KBM-7 (cell line): ENCODE measurements around the gene HAP1.
A peak's percentile ranks its signal among the peaks of the same experiment; 100 is the strongest.
"Not testable (repeated sequence)": the region's sequence is repeated elsewhere in the genome, so short reads cannot be mapped to it uniquely, and the experiment has no call there.

Experiments
- DNase-seq: peaks from one replicate; pipeline ENCODE4 v3.0.0-alpha.2; 2015
- in situ Hi-C: fragments of 300-500 bp; cut with MboI; formaldehyde crosslinking; loops from 2 replicates; pipeline ENCODE4 v1.14.3; 2020; ENCODE audit warnings: low sequenced_read_pairs, low pct_unique_long_range_greater_than_20kb, mixed read lengths

The HAP1 gene, protein sequence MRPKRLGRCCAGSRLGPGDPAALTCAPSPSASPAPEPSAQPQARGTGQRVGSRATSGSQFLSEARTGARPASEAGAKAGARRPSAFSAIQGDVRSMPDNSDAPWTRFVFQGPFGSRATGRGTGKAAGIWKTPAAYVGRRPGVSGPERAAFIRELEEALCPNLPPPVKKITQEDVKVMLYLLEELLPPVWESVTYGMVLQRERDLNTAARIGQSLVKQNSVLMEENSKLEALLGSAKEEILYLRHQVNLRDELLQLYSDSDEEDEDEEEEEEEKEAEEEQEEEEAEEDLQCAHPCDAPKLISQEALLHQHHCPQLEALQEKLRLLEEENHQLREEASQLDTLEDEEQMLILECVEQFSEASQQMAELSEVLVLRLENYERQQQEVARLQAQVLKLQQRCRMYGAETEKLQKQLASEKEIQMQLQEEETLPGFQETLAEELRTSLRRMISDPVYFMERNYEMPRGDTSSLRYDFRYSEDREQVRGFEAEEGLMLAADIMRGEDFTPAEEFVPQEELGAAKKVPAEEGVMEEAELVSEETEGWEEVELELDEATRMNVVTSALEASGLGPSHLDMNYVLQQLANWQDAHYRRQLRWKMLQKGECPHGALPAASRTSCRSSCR

GRCh38 chr17:41734139-41734948 is at the start of gene HAP1:
TSS of gene HAP1 (minus strand) at chr17:41734643. CDS start at chr17:41734634, 9 bp downstream.
- DNase-seq = peak; percentile 63
- in situ Hi-C loops = no loop called here

GRCh38 chr17:41782142-41782541 is 47.7 kb upstream of the HAP1 start:
- DNase-seq = no peak
- in situ Hi-C loops = no loop called here

DNA sequence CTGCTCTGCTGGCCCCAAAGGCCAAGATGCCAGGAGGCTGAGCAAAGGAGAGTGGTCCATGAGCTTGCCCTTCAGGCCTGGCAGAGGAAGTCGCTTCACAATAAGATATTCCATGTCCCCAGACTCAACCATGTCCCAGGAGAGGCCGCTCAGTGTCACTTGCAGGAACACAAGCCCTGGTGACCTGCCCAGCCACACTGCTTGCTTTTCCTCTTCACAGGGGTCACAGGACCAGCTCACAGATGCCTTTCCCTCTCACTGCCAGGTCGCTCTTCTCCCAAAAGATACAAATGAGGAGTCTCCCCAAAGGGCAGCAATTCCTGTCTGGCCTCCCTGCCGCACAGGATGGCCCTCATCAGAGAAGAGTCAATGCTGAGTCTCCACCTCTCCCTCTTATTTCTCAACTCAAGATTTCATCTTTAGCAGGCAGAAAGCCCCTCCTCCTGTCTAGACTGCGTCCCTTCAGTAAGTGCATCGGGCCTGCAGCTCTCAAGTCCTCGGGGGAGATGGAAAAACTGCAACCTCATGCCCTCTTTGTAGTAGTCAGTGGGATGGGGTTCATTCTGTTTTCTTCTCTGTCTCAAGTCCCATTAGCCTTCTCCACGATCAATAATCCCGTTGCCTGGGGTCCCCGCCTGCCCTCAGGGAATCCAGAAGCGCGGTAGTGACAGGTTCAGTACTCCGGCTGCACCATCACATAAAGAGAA is 47.1 kb upstream of the HAP1 start:
- in situ Hi-C loops = no loop called here

GRCh38 chr17:41779954-41780353 is 45.5 kb upstream of the HAP1 start:
- in situ Hi-C loops = no loop called here
- no peak for DNase-seq

More for the DNA sequence above, 47.1 kb upstream of the HAP1 start:
- DNase-seq = no peak

GRCh38 chr17:41777574-41778188 is 43.2 kb upstream of the HAP1 start:
- in situ Hi-C loops = no loop called here
- peak; percentile 31 for DNase-seq

DNA sequence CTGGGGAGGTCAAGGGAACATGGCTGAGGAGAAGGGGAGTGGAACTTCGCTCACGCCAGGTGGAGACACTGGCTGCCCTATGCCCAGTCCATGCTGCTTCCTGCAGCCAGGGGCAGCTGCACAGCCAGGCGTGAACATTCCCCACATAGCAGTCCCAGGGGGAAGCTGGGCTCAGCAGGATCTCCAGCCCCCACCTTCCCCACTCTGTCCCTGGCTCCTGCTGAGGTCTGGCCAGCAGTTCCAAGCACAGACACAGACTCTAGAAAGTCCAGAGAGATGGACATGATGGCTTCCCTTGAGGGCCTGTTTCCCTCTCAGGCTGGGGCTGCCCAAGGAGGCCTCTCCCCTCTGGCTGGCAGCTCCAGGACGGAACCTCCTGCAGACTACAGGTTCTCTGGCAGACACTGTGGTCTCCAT is 42.7 kb upstream of the HAP1 start:
- no peak for DNase-seq
- in situ Hi-C loops = no loop called here

GRCh38 chr17:41776262-41776900 is 41.9 kb upstream of the HAP1 start:
- in situ Hi-C loops, DNase-seq: not testable (repeated sequence)

- no peak for DNase-seq
Measured at GRCh38 chr17:41775394-41776226, 41.2 kb upstream of the HAP1 start.

DNA sequence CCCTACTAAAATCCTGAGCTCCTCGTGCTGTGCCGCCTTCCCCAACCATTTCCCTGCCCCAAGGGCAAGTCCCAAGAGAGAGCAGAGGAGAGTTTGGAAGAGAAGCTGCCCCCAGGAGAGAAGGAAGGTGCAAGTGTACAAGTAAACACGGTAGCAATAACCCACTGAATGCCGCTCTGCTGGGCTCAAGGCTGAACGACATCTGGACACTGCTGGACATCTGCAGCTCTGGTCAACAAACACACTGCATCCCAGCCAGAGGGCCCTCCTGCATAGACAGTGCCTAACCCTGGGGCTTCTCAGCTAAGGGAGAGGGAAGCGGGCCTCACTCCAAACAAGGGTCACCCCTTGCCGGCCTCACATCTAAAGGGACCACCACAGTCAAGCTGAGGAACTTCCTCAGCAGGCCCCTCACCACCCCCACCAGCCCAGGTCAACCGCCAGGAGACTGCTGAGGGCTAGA is 39.3 kb upstream of the HAP1 start:
- DNase-seq = no peak
- in situ Hi-C loops = no loop called here

More at GRCh38 chr17:41775394-41776226, 41.2 kb upstream of the HAP1 start:
- in situ Hi-C loops = no loop called here

- DNase-seq = no peak
- in situ Hi-C loops = no loop called here
Measured at GRCh38 chr17:41773190-41773588, 38.7 kb upstream of the HAP1 start.

DNA sequence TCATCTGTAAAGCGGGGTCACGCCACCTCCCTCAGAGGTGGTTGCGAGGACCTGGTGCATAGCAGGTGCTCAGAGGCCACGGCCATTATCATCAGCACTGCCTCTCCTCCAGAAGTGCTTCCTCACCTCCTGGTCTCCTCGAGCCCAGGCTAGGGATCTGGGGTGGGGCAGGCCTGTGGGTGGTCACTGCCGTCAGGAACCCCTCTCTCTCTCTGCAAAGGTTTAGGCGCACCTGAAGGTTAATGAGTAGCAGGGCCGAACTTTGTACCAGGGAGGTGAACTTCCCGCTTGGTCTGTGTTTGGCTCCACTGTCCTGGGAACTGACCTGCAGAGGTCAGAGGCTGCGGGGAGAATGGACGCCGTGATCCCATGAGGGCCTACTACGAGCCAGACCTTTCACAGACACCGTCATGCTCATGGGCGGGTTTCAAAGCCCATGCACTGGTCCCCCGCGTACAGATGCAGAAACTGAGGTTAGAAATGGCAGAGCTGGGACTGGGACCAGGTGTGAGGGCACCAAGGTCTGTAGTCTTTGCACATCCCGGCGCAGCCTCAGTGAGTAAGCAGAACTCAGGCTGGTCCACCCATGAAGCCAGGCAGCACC is 38.2 kb upstream of the HAP1 start:
- in situ Hi-C loops = no loop called here
- DNase-seq = no peak

- in situ Hi-C loops = no loop called here
- DNase-seq = no peak
Measured at GRCh38 chr17:41772218-41772585, 37.8 kb upstream of the HAP1 start.

GRCh38 chr17:41771389-41772206 is 37.2 kb upstream of the HAP1 start:
- DNase-seq = no peak
- in situ Hi-C loops = no loop called here

DNA sequence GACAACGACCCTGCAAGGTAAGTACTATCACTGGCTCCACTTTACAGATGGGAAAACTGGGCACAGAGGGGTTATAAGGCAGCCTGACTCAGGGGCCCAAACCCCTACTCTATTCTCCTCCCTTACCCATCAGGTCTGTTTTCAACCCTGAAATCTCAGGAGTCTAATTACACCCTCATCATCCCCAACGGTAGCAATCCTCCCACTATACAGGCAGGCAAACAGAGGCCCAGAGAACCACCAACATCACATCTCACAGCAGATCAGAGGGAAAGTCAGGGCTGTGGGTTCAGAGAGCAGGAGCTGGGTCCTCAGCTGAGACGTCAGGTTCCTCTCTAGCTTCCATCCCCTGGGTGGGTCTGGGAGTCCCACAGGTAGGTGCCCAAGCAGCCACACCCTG is 35.5 kb upstream of the HAP1 start:
- no peak for DNase-seq
- in situ Hi-C loops = no loop called here

- in situ Hi-C loops = no loop called here
Measured at GRCh38 chr17:41769346-41769862, 35.0 kb upstream of the HAP1 start.

GRCh38 chr17:41768682-41769288 is 34.3 kb upstream of the HAP1 start:
- no peak for DNase-seq
- in situ Hi-C loops = no loop called here

More at GRCh38 chr17:41769346-41769862, 35.0 kb upstream of the HAP1 start:
- no peak for DNase-seq
